Measurements from ENCODE around the gene PKP1. TPM values are rescaled to one million over a fixed set of nuclear protein-coding genes. Genes with fewer than 3 reads are reported as not detected.

PKP1 gene
- total RNA-seq, 1 donor from 2014 or later: 409 TPM

DNA sequence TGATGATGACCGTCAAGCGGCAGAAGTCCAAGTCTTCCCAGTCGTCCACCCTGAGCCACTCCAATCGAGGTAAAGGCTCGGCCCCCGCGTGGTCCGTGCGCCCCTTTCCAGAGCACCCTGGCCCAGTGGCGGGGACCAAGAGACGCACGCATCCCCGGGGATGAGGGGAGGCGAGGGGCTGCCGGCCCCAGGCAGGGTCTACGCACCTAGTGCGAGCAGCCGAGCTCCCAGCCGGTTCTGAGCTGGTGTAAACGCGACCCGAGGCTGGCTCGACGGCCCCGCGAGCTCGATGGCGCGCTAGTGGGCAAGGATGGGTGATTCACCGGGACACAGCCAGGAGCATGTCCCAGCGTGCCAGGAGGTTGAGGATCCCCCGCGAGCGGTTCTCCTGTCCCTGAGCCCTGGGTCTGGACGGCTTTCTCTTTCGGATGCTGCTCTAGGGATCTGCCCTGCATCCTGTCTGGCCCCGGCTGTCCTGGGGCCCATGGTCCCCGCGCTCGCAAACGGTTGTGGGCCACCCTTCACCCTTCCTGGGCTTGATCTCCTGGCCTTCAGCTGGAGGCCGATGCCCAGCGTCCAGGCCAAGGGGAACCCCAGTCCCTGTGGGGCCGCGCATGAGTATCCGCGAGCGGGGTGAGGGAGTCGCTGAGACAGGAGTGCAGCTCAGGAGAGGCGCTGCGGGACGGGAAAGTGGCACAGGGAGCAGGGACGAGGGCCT, 689 bp downstream of the PKP1 start:
- no peaks in the 10 kb centered on the region for H3K27me3 ChIP-seq
- TF ChIP-seq POLR2A (IDR thresholded peaks at IDR 0.05): no peak
- no peak for TF ChIP-seq POLR2AphosphoS5 (IDR thresholded peaks at IDR 0.05; ENCODE audit: insufficient read depth in 1 of 2, low read depth in 1 of 2)
- TF ChIP-seq, protein P1, sequence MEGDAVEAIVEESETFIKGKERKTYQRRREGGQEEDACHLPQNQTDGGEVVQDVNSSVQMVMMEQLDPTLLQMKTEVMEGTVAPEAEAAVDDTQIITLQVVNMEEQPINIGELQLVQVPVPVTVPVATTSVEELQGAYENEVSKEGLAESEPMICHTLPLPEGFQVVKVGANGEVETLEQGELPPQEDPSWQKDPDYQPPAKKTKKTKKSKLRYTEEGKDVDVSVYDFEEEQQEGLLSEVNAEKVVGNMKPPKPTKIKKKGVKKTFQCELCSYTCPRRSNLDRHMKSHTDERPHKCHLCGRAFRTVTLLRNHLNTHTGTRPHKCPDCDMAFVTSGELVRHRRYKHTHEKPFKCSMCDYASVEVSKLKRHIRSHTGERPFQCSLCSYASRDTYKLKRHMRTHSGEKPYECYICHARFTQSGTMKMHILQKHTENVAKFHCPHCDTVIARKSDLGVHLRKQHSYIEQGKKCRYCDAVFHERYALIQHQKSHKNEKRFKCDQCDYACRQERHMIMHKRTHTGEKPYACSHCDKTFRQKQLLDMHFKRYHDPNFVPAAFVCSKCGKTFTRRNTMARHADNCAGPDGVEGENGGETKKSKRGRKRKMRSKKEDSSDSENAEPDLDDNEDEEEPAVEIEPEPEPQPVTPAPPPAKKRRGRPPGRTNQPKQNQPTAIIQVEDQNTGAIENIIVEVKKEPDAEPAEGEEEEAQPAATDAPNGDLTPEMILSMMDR (IDR thresholded peaks at IDR 0.05): no peak

DNA sequence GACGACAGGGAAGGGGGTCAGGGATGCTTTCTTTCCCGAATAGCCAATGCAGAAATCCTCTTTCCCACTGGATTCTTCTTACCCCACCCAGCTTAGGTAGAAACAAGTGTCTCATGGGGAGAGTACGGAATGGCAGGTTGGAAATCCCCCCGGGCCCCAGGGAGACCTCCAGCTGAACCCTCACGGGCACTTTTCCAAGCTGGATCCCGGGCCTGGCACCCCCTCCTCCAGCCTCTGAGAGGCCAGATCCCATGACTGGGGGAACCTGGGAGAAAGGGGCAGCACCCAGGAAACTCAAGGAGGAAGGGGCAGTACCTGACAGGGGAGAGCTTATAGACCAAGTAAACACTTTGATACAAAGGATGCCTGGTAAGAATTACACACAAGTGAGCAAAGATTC, 1.3 kb downstream of the PKP1 start:
- H3K27me3 ChIP-seq: no peaks in the 10 kb centered on the region
- H3K9me3 ChIP-seq: no peaks in the 10 kb centered on the region
- peak overlapping the region in 1 of 2 donors; percentile 55 for H3K4me3 ChIP-seq
- intact Hi-C loops (cut with DNase I): no loop called here
- TF ChIP-seq POLR2A (IDR thresholded peaks at IDR 0.05) (no peak), POLR2AphosphoS5 (IDR thresholded peaks at IDR 0.05; ENCODE audit: insufficient read depth in 1 of 2, low read depth in 1 of 2) (no peak)
- TF ChIP-seq, protein P1 (IDR thresholded peaks at IDR 0.05): no peak
- peak overlapping the region; percentile 87 for H3K27ac ChIP-seq
- no peaks in the 10 kb centered on the region for H3K36me3 ChIP-seq
- H3K4me1 ChIP-seq: peaks cover 14% of the 10 kb centered on the region
- DNase-seq (ENCODE audit: extremely low spot score in 2 of 2): no peak

More for the DNA sequence above, 689 bp downstream of the PKP1 start:
- no peaks in the 10 kb centered on the region for H3K36me3 ChIP-seq
- no peak for DNase-seq (ENCODE audit: extremely low spot score in 2 of 2)
- H3K27ac ChIP-seq: peak overlapping the region; percentile 87
- no peaks in the 10 kb centered on the region for H3K9me3 ChIP-seq
- intact Hi-C loops (cut with DNase I): no loop called here
- peak overlapping the region; percentile 43 to 55 for H3K4me3 ChIP-seq
- peaks cover 20% of the 10 kb centered on the region for H3K4me1 ChIP-seq

DNA sequence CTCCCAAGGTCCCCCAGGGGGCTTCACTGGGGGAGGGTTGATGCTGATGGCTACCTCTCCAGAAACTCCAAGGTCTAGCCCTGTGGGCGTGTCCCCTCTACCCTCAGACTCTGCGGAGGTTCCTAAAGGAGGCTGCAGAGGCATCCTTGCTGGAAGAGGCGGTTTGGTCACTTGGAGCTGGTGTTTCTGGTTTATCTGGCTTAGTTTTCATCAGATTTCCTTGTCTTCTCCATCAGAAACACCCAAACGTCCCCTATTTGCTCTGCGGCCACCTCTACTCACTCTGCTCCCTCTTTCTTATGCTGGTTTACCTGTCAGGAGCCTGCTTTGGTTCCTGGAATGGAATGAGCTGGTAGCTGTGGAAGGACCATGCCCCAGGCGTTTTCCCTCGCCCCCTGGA, 2.5 kb downstream of the PKP1 start:
- intact Hi-C loops (cut with DNase I): no loop called here
- Histone ChIP-seq H3K27me3 (no peaks in the 10 kb centered on the region), H3K36me3 (no peaks in the 10 kb centered on the region), H3K4me1 (peaks cover 24% of the 10 kb centered on the region), H3K4me3 (peak overlapping the region in 1 of 2 donors; percentile 55), H3K9me3 (no peaks in the 10 kb centered on the region), H3K27ac (peak overlapping the region; percentile 87)
- TF ChIP-seq, protein P1 (IDR thresholded peaks at IDR 0.05): no peak
- TF ChIP-seq POLR2A (IDR thresholded peaks at IDR 0.05) (no peak), POLR2AphosphoS5 (IDR thresholded peaks at IDR 0.05; ENCODE audit: insufficient read depth in 1 of 2, low read depth in 1 of 2) (no peak)
- DNase-seq (ENCODE audit: extremely low spot score in 2 of 2): no peak

DNA sequence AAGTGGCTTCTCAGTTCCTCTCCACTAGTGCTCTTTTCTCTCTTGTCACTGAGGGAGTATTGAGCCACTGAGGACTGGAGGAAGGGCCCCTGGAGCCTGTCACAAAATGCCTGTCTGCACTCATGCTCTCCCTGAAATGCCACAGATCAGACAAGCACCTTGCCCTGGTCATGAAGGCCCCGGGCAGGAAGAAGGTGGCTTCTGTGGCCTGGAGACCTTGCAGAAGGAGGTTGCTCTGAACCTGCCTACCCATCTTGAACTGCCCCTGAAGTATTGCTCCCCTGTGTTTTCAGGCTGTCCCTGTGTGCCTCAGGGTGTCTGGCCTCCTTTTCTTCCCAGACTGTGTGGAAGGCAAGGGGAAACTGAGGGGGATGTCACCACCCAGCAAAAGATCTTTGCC, 3.1 kb downstream of the PKP1 start:
- H3K27me3 ChIP-seq: no peaks in the 10 kb centered on the region
- intact Hi-C loops (cut with DNase I): no loop called here
- no peak for DNase-seq (ENCODE audit: extremely low spot score in 2 of 2)
- no peaks in the 10 kb centered on the region for H3K9me3 ChIP-seq
- no peak for TF ChIP-seq POLR2AphosphoS5 (IDR thresholded peaks at IDR 0.05; ENCODE audit: insufficient read depth in 1 of 2, low read depth in 1 of 2)
- no peak for TF ChIP-seq POLR2A (IDR thresholded peaks at IDR 0.05)
- TF ChIP-seq, protein P1 (IDR thresholded peaks at IDR 0.05): no peak
- H3K4me1 ChIP-seq: peaks cover 30% of the 10 kb centered on the region
- H3K4me3 ChIP-seq: peak overlapping the region in 1 of 2 donors; percentile 55
- peak overlapping the region; percentile 87 for H3K27ac ChIP-seq
- H3K36me3 ChIP-seq: no peaks in the 10 kb centered on the region

DNA sequence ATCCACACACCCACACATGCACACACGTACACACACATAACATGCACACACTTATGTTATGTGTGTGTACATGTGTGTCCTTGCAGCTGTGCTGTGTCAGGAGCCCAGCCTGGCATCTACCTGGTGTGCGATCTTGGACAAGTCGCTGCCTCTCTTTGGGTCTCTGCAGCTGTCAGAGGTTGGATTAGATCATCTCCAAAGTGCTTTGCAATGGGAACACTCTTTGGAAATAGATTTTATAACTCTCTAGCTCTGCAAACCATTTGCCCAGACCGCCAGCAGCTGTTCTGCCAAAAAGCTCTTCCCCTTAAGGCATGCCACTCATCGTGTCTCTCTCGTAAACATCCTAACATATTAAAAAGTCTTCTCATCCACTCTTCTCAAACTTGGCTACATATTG, 4.7 kb downstream of the PKP1 start:
- no peak for DNase-seq (ENCODE audit: extremely low spot score in 2 of 2)
- H3K4me3 ChIP-seq: peak overlapping the region in 1 of 2 donors; percentile 55

More for the DNA sequence above, 4.7 kb downstream of the PKP1 start:
- Histone ChIP-seq H3K27me3 (no peaks in the 10 kb centered on the region), H3K4me1 (peaks cover 40% of the 10 kb centered on the region), H3K9me3 (no peaks in the 10 kb centered on the region), H3K27ac (peak overlapping the region; percentile 87), H3K36me3 (no peaks in the 10 kb centered on the region)
- intact Hi-C loops (cut with DNase I): no loop called here
- no peak for TF ChIP-seq POLR2A (IDR thresholded peaks at IDR 0.05)
- no peak for TF ChIP-seq POLR2AphosphoS5 (IDR thresholded peaks at IDR 0.05; ENCODE audit: insufficient read depth in 1 of 2, low read depth in 1 of 2)
- TF ChIP-seq, protein P1 (IDR thresholded peaks at IDR 0.05): no peak
